ENCODE measurements around the gene LMOD3. TPM values are rescaled to one million over a fixed set of nuclear protein-coding genes. Genes with fewer than 3 reads are reported as not detected.

Gene LMOD3
- total RNA-seq, 1 donor from 2014 or later: 31.8 TPM

GRCh38 chr3:69116162-69116561 is 6.2 kb downstream of the LMOD3 start:
- Histone ChIP-seq H3K27me3 (ENCODE audit: control insufficient read depth in 3 of 3, insufficient read depth in 3 of 3, low read length in 3 of 3) (no peaks in the 10 kb centered on the region), H3K9ac (ENCODE audit: low read depth in 1 of 3, low read length in 3 of 3) (peak overlapping the region; percentile 7 to 76 (median 73)), H3K4me1 (ENCODE audit: control insufficient read depth in 3 of 3, insufficient read depth in 3 of 3, low read length in 3 of 3) (peaks cover 18 to 39% (median 33%) of the 10 kb centered on the region in 3 donors), H3K27ac (ENCODE audit: low read depth, low read length) (peak overlapping the region; percentile 84), H3K9me3 (ENCODE audit: control insufficient read depth in 3 of 3, low read length in 3 of 3) (no peaks in the 10 kb centered on the region), H3K4me3 (ENCODE audit: low read length in 3 of 3) (peak overlapping the region; percentile 54 to 63 (median 58)), H3K36me3 (ENCODE audit: control insufficient read depth in 3 of 3, insufficient read depth in 3 of 3, low read length in 3 of 3) (peaks cover 6 to 24% (median 21%) of the 10 kb centered on the region in 3 donors)

DNA sequence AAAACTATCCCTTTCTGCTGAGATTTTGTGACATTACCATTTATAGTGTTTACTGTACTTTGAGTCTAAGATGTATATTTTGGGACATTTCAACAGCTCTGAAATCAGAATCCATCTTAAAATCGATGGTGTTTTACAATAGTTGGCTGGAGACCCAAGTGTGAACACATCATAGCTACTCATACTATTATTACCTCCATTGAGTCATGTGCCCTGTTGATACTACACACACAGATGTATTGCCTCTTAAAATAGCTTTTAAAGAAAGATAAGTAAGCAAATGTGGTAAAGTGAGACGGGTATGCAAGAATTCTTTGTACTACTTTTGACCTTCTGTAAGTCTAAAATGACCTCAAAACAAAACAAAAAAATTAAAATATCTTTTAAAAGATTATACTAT is 6.7 kb downstream of the LMOD3 start:
- peaks cover 9 to 27% (median 21%) of the 10 kb centered on the region in 3 donors for H3K36me3 ChIP-seq (ENCODE audit: control insufficient read depth in 3 of 3, insufficient read depth in 3 of 3, low read length in 3 of 3)
- no peaks in the 10 kb centered on the region for H3K9me3 ChIP-seq (ENCODE audit: control insufficient read depth in 3 of 3, low read length in 3 of 3)
- H3K27ac ChIP-seq (ENCODE audit: low read depth, low read length): peak overlapping the region; percentile 84
- no peaks in the 10 kb centered on the region for H3K27me3 ChIP-seq (ENCODE audit: control insufficient read depth in 3 of 3, insufficient read depth in 3 of 3, low read length in 3 of 3)
- peaks cover 20 to 43% (median 36%) of the 10 kb centered on the region in 3 donors for H3K4me1 ChIP-seq (ENCODE audit: control insufficient read depth in 3 of 3, insufficient read depth in 3 of 3, low read length in 3 of 3)
- peak overlapping the region; percentile 21 to 76 (median 73) for H3K9ac ChIP-seq (ENCODE audit: low read depth in 1 of 3, low read length in 3 of 3)
- H3K4me3 ChIP-seq (ENCODE audit: low read length in 3 of 3): peak overlapping the region; percentile 54 to 63 (median 58)

DNA sequence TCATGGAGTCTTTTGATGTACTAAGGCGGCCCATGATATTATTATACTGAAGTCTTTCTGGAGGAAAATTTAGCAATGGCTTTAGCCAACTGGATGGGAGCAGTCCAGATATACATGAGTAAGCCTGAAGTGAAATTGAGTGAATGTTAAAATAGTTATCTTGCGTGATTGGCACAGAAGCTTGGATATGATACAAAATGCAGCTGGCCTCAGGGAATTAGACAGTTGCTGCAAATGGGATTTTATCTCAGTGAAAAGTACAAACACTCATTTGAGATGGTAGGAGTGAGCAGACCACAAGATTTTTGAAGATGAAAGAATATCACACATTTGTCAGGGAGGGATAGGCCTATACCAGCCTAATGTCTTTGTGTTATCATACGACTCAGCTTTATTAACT is 8.9 kb downstream of the LMOD3 start:
- peaks cover 28 to 45% (median 37%) of the 10 kb centered on the region in 3 donors for H3K4me1 ChIP-seq (ENCODE audit: control insufficient read depth in 3 of 3, insufficient read depth in 3 of 3, low read length in 3 of 3)
- no peaks in the 10 kb centered on the region for H3K9me3 ChIP-seq (ENCODE audit: control insufficient read depth in 3 of 3, low read length in 3 of 3)
- peak overlapping the region; percentile 84 for H3K27ac ChIP-seq (ENCODE audit: low read depth, low read length)
- H3K9ac ChIP-seq (ENCODE audit: low read depth in 1 of 3, low read length in 3 of 3): peak overlapping the region in 2 of 3 donors; percentile 7 to 25
- H3K4me3 ChIP-seq (ENCODE audit: low read length in 3 of 3): no peak overlapping the region
- H3K36me3 ChIP-seq (ENCODE audit: control insufficient read depth in 3 of 3, insufficient read depth in 3 of 3, low read length in 3 of 3): peaks cover 7 to 17% (median 11%) of the 10 kb centered on the region in 3 donors
- H3K27me3 ChIP-seq (ENCODE audit: control insufficient read depth in 3 of 3, insufficient read depth in 3 of 3, low read length in 3 of 3): no peaks in the 10 kb centered on the region

- H3K27ac ChIP-seq (ENCODE audit: low read depth, low read length): peak overlapping the region; percentile 28
- no peaks in the 10 kb centered on the region for H3K9me3 ChIP-seq (ENCODE audit: control insufficient read depth in 3 of 3, low read length in 3 of 3)
- no peak overlapping the region for H3K4me3 ChIP-seq (ENCODE audit: low read length in 3 of 3)
- peaks cover 10 to 21% (median 14%) of the 10 kb centered on the region in 3 donors for H3K36me3 ChIP-seq (ENCODE audit: control insufficient read depth in 3 of 3, insufficient read depth in 3 of 3, low read length in 3 of 3)
- H3K9ac ChIP-seq (ENCODE audit: low read depth in 1 of 3, low read length in 3 of 3): no peak overlapping the region
- H3K4me1 ChIP-seq (ENCODE audit: control insufficient read depth in 3 of 3, insufficient read depth in 3 of 3, low read length in 3 of 3): peaks cover 33 to 48% (median 35%) of the 10 kb centered on the region in 3 donors
- no peaks in the 10 kb centered on the region for H3K27me3 ChIP-seq (ENCODE audit: control insufficient read depth in 3 of 3, insufficient read depth in 3 of 3, low read length in 3 of 3)
These were observed 11.4 kb downstream of the LMOD3 start for GRCh38 chr3:69110941-69111546.

- H3K27ac ChIP-seq (ENCODE audit: low read depth, low read length): peak overlapping the region; percentile 62
- no peaks in the 10 kb centered on the region for H3K27me3 ChIP-seq (ENCODE audit: control insufficient read depth in 3 of 3, insufficient read depth in 3 of 3, low read length in 3 of 3)
- no peaks in the 10 kb centered on the region for H3K9me3 ChIP-seq (ENCODE audit: control insufficient read depth in 3 of 3, low read length in 3 of 3)
- no peak overlapping the region for H3K9ac ChIP-seq (ENCODE audit: low read depth in 1 of 3, low read length in 3 of 3)
- H3K36me3 ChIP-seq (ENCODE audit: control insufficient read depth in 3 of 3, insufficient read depth in 3 of 3, low read length in 3 of 3): peaks cover 17 to 30% (median 27%) of the 10 kb centered on the region in 3 donors
- H3K4me1 ChIP-seq (ENCODE audit: control insufficient read depth in 3 of 3, insufficient read depth in 3 of 3, low read length in 3 of 3): peaks cover 35 to 44% (median 37%) of the 10 kb centered on the region in 3 donors
- H3K4me3 ChIP-seq (ENCODE audit: low read length in 3 of 3): no peak overlapping the region
These were observed 13.6 kb downstream of the LMOD3 start for GRCh38 chr3:69108811-69109210.

- no peak overlapping the region for H3K9ac ChIP-seq (ENCODE audit: low read depth in 1 of 3, low read length in 3 of 3)
- no peaks in the 10 kb centered on the region for H3K9me3 ChIP-seq (ENCODE audit: control insufficient read depth in 3 of 3, low read length in 3 of 3)
- peaks cover 34 to 41% (median 37%) of the 10 kb centered on the region in 3 donors for H3K4me1 ChIP-seq (ENCODE audit: control insufficient read depth in 3 of 3, insufficient read depth in 3 of 3, low read length in 3 of 3)
- H3K27me3 ChIP-seq (ENCODE audit: control insufficient read depth in 3 of 3, insufficient read depth in 3 of 3, low read length in 3 of 3): no peaks in the 10 kb centered on the region
- H3K36me3 ChIP-seq (ENCODE audit: control insufficient read depth in 3 of 3, insufficient read depth in 3 of 3, low read length in 3 of 3): peaks cover 17 to 38% (median 36%) of the 10 kb centered on the region in 3 donors
- H3K27ac ChIP-seq (ENCODE audit: low read depth, low read length): peak overlapping the region; percentile 43
- no peak overlapping the region for H3K4me3 ChIP-seq (ENCODE audit: low read length in 3 of 3)
These were observed 14.6 kb downstream of the LMOD3 start for GRCh38 chr3:69107841-69108240.

DNA sequence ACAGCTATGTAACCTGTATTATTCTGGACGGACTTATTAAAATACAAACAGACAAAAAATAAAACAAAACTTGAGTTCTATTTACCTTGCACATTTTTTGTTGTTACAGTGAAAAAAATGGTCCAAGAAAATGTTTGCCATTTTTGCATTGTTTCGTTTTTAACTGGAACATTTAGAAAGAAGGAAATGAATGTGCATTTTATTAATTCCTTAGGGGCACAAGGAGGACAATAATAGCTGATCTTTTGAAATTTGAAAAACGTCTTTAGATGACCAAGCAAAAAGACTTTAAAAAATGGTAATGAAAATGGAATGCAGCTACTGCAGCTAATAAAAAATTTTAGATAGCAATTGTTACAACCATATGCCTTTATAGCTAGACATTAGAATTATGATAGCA is 17.1 kb downstream of the LMOD3 start:
- H3K27ac ChIP-seq (ENCODE audit: low read depth, low read length): no peak overlapping the region

GRCh38 chr3:69104586-69104985 is 17.8 kb downstream of the LMOD3 start:
- Histone ChIP-seq H3K27ac (ENCODE audit: low read depth, low read length) (peak overlapping the region; percentile 87), H3K9me3 (ENCODE audit: control insufficient read depth in 3 of 3, low read length in 3 of 3) (no peaks in the 10 kb centered on the region), H3K4me1 (ENCODE audit: control insufficient read depth in 3 of 3, insufficient read depth in 3 of 3, low read length in 3 of 3) (peaks cover 21 to 33% (median 32%) of the 10 kb centered on the region in 3 donors), H3K36me3 (ENCODE audit: control insufficient read depth in 3 of 3, insufficient read depth in 3 of 3, low read length in 3 of 3) (peaks cover 23 to 43% (median 40%) of the 10 kb centered on the region in 3 donors), H3K9ac (ENCODE audit: low read depth in 1 of 3, low read length in 3 of 3) (no peak overlapping the region), H3K4me3 (ENCODE audit: low read length in 3 of 3) (no peak overlapping the region), H3K27me3 (ENCODE audit: control insufficient read depth in 3 of 3, insufficient read depth in 3 of 3, low read length in 3 of 3) (no peaks in the 10 kb centered on the region)

More for the DNA sequence above, 17.1 kb downstream of the LMOD3 start:
- Histone ChIP-seq H3K36me3 (ENCODE audit: control insufficient read depth in 3 of 3, insufficient read depth in 3 of 3, low read length in 3 of 3) (peaks cover 20 to 43% (median 40%) of the 10 kb centered on the region in 3 donors), H3K4me1 (ENCODE audit: control insufficient read depth in 3 of 3, insufficient read depth in 3 of 3, low read length in 3 of 3) (peaks cover 22 to 33% (median 31%) of the 10 kb centered on the region in 3 donors), H3K9me3 (ENCODE audit: control insufficient read depth in 3 of 3, low read length in 3 of 3) (no peaks in the 10 kb centered on the region), H3K4me3 (ENCODE audit: low read length in 3 of 3) (no peak overlapping the region), H3K9ac (ENCODE audit: low read depth in 1 of 3, low read length in 3 of 3) (no peak overlapping the region), H3K27me3 (ENCODE audit: control insufficient read depth in 3 of 3, insufficient read depth in 3 of 3, low read length in 3 of 3) (no peaks in the 10 kb centered on the region)

DNA sequence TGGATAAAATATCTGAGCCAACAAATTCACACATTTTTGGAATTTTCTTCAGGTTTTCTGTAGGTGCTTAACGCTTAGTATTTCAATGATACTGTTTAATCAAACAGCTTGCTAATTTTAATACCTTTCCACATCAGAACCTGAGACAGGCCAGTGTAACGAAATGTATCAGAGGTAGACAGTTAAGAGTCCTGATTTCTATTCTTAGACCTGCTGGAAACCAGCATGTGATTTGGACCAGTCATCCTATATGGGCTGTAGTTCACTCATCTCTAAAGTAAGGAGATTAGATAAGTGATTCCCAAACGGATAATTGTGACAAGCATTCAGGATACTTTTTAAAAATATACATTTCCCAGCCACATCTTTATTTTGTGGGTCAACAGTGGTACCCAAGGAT is 19.3 kb downstream of the LMOD3 start:
- Histone ChIP-seq H3K4me3 (ENCODE audit: low read length in 3 of 3) (no peak overlapping the region), H3K4me1 (ENCODE audit: control insufficient read depth in 3 of 3, insufficient read depth in 3 of 3, low read length in 3 of 3) (peaks cover 18 to 26% (median 24%) of the 10 kb centered on the region in 3 donors), H3K27ac (ENCODE audit: low read depth, low read length) (peak overlapping the region; percentile 87), H3K9ac (ENCODE audit: low read depth in 1 of 3, low read length in 3 of 3) (peak overlapping the region in 1 of 3 donors; percentile 28), H3K9me3 (ENCODE audit: control insufficient read depth in 3 of 3, low read length in 3 of 3) (no peaks in the 10 kb centered on the region), H3K36me3 (ENCODE audit: control insufficient read depth in 3 of 3, insufficient read depth in 3 of 3, low read length in 3 of 3) (peaks cover 23 to 42% (median 38%) of the 10 kb centered on the region in 3 donors), H3K27me3 (ENCODE audit: control insufficient read depth in 3 of 3, insufficient read depth in 3 of 3, low read length in 3 of 3) (no peaks in the 10 kb centered on the region)

- Histone ChIP-seq H3K9me3 (ENCODE audit: control insufficient read depth in 3 of 3, low read length in 3 of 3) (no peaks in the 10 kb centered on the region), H3K36me3 (ENCODE audit: control insufficient read depth in 3 of 3, insufficient read depth in 3 of 3, low read length in 3 of 3) (peaks cover 18 to 39% (median 36%) of the 10 kb centered on the region in 3 donors), H3K9ac (ENCODE audit: low read depth in 1 of 3, low read length in 3 of 3) (peak overlapping the region in 1 of 3 donors; percentile 28), H3K4me1 (ENCODE audit: control insufficient read depth in 3 of 3, insufficient read depth in 3 of 3, low read length in 3 of 3) (peaks cover 18 to 29% (median 24%) of the 10 kb centered on the region in 3 donors), H3K27ac (ENCODE audit: low read depth, low read length) (peak overlapping the region; percentile 87), H3K27me3 (ENCODE audit: control insufficient read depth in 3 of 3, insufficient read depth in 3 of 3, low read length in 3 of 3) (no peaks in the 10 kb centered on the region), H3K4me3 (ENCODE audit: low read length in 3 of 3) (no peak overlapping the region)
These were observed 20.0 kb downstream of the LMOD3 start for GRCh38 chr3:69102384-69102783.
